ENCODE data around the gene TGFBR3.

Gene TGFBR3

DNA sequence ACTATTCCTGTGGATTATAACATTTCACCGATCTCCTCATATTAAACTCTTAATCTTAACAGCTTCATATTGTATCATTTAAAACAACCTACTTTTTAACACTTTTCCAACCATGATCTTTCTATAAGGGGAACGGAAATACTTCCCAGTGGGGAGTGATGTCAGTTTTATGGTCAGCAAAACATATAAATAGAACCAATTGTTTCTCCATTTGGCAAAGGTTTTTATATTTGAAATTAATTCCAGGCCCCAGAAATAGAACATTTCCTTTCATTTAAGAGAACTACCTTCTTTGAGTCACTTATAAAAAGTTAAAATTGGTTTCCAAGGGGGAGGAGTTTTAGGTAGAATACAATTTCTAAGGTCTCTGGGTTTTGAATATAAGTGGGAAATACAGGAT is 189.6 kb downstream of the TGFBR3 start:
- no peak for FAIRE-seq
- no peak for DNase-seq (ENCODE audit: insufficient read length)
- TF ChIP-seq POLR2A (IDR thresholded peaks at IDR 0.05; ENCODE audit: low read depth, low read length) (no peak), TAF1 (IDR thresholded peaks at IDR 0.05; ENCODE audit: borderline replicate concordance, low read depth, low read length) (no peak), POLR2AphosphoS5 (IDR thresholded peaks at IDR 0.05; ENCODE audit: low read depth, low read length) (no peak)

DNA sequence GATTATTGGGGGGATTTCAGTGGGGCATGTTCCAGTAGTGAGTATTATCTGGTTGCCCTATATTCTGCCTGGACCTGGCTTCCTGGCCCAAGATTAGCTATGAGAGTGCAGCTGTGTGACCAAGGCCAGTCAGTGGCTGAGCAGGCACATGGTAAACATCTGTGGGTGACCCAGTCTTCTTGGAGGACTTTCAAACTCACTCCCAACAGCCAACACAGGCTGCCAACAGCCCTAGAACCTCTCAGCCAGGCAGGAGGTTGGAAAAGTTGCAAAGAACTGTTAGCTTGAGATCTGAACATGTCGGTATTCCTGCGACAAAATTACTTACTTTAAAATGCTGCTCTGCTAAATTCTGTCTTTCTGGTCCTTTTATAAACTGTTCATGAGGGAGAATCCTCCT is 192.4 kb downstream of the TGFBR3 start:
- TF ChIP-seq POLR2AphosphoS5 (IDR thresholded peaks at IDR 0.05; ENCODE audit: low read depth, low read length): no peak
- TF ChIP-seq POLR2A (IDR thresholded peaks at IDR 0.05; ENCODE audit: low read depth, low read length): no peak
- no peak for TF ChIP-seq TAF1 (IDR thresholded peaks at IDR 0.05; ENCODE audit: borderline replicate concordance, low read depth, low read length)
- no peak for FAIRE-seq
- no peak for DNase-seq (ENCODE audit: insufficient read length)

DNA sequence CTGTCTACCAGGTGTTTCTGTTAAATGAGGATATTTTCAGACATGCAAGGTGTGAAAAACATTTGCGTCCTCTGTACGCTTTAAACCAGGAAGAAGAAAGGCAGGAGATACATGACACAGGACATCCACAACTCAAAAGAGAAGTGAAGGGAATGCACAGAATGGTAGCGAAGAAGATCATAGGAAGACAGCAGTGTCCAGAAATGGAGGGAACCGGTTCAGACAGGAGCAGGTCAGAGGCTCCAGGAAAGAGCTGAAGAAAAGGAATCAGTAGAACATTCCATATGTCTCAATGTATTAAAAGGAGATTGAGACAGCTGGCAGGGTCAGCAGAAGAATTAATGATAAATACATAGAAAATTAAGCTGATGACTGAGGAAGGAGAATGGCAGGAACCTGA is 194.4 kb downstream of the TGFBR3 start:
- no peak for DNase-seq (ENCODE audit: insufficient read length)
- FAIRE-seq: no peak
- TF ChIP-seq POLR2AphosphoS5 (IDR thresholded peaks at IDR 0.05; ENCODE audit: low read depth, low read length): no peak
- no peak for TF ChIP-seq POLR2A (IDR thresholded peaks at IDR 0.05; ENCODE audit: low read depth, low read length)

DNA sequence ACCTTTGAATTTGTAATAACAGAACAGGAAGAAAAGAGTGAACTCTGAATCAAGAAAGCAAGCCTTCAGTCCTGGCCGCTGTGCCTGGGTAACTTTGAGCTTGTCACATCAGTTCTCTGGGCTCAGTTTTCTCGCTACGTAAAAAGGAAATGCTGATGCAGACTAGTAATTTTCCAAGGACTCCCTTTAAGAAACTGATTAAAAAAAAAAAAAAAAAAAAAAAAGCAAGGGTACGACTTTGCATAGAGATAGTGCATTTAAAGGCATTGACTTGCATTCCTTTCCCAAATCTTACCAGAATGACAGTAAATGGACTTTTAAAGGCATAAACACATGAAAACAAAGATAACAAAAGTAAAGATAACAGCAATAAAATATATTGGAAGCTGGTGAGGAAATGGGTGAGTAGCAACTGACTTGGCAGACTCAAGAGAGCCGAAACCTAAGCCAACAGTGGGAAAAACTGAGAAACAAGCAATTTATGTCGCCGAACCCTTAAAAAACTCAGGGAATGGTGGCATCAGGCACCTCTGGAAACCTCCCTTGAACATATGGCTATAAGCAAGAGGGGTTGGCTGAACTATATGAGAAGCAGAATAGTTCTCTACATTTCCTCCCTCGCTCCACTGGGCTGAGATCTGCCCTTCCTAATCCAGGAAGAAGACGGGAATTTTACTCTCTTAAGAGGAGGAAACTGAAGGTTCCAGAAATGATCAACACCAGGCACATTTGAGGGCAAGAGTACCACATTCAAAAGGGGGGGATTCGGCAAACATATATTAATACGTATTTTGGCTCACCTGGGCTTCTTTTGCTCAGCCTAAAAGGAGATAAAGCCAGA is 196.1 kb downstream of the TGFBR3 start:
- no peak for DNase-seq (ENCODE audit: insufficient read length)
- no peak for TF ChIP-seq POLR2AphosphoS5 (IDR thresholded peaks at IDR 0.05; ENCODE audit: low read depth, low read length)
- TF ChIP-seq TAF1 (IDR thresholded peaks at IDR 0.05; ENCODE audit: borderline replicate concordance, low read depth, low read length): no peak
- no peak for TF ChIP-seq POLR2A (IDR thresholded peaks at IDR 0.05; ENCODE audit: low read depth, low read length)
- no peak for FAIRE-seq

DNA sequence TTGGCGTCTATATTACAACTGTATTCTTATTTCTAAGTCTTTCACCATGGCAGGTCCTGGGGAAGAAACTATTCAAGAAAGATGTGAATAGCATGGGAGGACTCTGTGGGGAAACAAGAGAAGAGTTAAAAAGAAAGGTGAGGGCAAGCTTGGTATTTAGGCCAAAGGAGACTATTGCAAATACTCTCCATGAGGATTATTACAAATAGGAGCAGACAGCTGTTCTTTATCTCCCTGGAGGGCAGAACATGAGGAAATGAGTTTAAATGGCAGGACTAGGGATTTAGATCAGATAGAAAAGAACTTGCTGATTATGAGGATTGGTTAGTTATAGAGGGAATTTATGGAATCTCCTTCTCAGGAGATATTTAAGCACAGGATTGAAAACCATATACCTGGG is 198.5 kb downstream of the TGFBR3 start:
- no peak for DNase-seq (ENCODE audit: insufficient read length)
- FAIRE-seq: no peak
- TF ChIP-seq POLR2AphosphoS5 (IDR thresholded peaks at IDR 0.05; ENCODE audit: low read depth, low read length) (no peak), TAF1 (IDR thresholded peaks at IDR 0.05; ENCODE audit: borderline replicate concordance, low read depth, low read length) (no peak), POLR2A (IDR thresholded peaks at IDR 0.05; ENCODE audit: low read depth, low read length) (no peak)

DNA sequence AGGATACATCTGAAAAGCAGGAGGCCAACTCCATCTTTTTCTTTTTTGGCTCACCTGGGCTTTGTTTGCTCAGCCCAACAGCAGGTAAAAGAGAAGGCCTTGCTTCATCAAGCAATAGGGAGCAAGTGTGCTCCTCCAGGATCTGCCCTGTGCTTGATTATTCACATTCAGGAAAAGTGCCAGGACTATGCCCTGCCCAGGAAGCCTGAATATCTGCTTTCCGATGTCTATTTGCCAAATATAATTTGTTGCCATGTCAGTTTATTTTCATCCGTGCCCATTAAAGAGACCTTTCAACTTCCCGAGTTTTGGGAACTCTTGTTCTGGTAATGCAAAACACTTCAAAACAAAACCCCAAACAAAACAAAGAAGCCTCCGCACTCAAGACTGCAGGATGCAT is 200.0 kb downstream of the TGFBR3 start:
- no peak for DNase-seq (ENCODE audit: insufficient read length)
- no peak for FAIRE-seq
- TF ChIP-seq POLR2A (IDR thresholded peaks at IDR 0.05; ENCODE audit: low read depth, low read length) (no peak), POLR2AphosphoS5 (IDR thresholded peaks at IDR 0.05; ENCODE audit: low read depth, low read length) (no peak), TAF1 (IDR thresholded peaks at IDR 0.05; ENCODE audit: borderline replicate concordance, low read depth, low read length) (no peak)

DNA sequence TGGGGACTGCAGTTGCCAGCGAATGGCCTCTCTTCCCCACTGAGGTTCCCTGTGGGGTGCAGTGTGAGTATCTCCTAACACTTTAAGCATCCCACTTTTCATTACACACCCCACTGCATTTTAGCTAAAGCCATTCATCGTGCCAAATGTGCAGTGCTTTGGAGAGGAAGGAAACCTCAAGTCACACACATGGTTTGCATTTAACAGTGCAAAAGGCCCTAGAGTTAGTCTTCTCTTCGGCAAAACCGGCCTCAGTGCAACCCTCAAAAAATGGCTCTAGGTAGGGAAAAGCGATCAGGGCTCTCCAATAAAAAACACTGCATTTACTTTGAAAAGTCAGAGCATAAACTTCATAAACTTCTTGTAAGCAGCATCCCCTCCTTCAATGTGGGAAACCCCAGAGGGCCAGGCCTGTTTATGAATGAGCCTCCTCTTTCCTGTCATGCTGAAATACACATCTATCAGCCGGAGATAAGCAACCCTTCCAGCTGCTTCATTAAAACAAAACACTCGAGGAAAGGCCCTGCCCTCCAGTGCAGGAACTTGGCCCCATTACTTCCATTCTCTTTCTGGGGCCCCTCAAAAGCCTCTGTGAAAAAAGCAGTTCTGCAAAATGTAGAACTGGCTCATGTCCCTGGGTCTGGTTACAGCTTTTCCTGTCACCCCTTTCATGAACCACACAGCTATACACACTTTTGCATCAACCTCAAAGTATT is 201.3 kb downstream of the TGFBR3 start:
- DNase-seq (ENCODE audit: insufficient read length): no peak
- peak; percentile 33 for FAIRE-seq
- TF ChIP-seq POLR2A (IDR thresholded peaks at IDR 0.05; ENCODE audit: low read depth, low read length) (no peak), TAF1 (IDR thresholded peaks at IDR 0.05; ENCODE audit: borderline replicate concordance, low read depth, low read length) (no peak), POLR2AphosphoS5 (IDR thresholded peaks at IDR 0.05; ENCODE audit: low read depth, low read length) (no peak)

DNA sequence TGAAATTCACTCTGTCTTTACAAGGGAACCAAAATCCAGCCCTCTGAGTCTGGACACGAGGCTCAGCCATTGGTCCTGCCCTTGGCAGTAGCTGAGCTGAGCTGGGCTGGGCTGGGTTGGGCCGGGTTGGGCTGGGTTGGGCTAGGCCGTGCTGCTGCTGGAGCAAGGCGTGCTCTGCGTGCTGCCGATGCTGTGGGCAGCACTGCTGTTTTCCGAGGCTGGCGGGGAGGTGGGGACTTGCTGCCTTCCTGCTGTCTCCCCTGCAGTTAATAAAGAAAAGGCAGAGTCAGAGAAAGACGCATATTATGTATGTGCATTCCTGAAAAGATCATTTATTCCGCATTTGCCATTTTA is 202.4 kb downstream of the TGFBR3 start:
- DNase-seq (ENCODE audit: insufficient read length): no peak
- no peak for TF ChIP-seq TAF1 (IDR thresholded peaks at IDR 0.05; ENCODE audit: borderline replicate concordance, low read depth, low read length)

DNA sequence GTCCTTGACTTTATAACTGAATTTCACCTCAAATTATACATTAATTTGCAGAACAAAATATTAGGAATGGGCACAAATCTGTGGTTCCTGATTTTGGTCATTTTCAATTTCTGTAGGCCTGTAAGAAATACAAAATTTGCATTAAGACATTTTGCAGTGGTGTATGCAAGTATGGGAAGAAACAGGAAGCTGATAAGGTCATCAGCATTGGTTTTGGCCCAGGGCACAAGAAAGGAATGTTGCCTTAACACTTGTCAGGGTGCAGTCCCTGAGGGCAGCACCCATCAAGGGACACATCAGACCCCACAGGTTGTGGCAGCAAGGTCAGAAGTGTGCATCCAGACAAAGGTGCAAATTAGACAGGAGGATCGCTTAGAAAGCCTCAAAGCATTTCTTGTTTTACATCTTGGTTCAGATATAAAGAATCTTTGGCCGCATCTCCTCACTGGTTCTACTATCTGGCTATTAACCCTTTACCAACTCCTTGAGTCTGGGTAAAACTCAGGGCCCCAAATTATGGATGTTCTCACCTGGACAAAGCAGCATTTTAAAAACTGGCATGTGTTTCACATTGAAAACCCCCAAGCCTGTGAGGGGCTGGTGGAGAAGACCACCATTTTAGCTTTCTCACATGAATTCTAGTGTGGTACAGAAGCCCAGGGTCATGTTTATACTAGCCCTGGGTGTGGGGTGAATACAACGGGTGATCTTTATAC is 202.9 kb downstream of the TGFBR3 start:
- FAIRE-seq (peak; percentile 67), DNase-seq (ENCODE audit: insufficient read length) (no peak)
- no peak for TF ChIP-seq POLR2A (IDR thresholded peaks at IDR 0.05; ENCODE audit: low read depth, low read length)
- no peak for TF ChIP-seq POLR2AphosphoS5 (IDR thresholded peaks at IDR 0.05; ENCODE audit: low read depth, low read length)
- no peak for TF ChIP-seq TAF1 (IDR thresholded peaks at IDR 0.05; ENCODE audit: borderline replicate concordance, low read depth, low read length)

More for the DNA sequence above, 202.4 kb downstream of the TGFBR3 start:
- FAIRE-seq: no peak

DNA sequence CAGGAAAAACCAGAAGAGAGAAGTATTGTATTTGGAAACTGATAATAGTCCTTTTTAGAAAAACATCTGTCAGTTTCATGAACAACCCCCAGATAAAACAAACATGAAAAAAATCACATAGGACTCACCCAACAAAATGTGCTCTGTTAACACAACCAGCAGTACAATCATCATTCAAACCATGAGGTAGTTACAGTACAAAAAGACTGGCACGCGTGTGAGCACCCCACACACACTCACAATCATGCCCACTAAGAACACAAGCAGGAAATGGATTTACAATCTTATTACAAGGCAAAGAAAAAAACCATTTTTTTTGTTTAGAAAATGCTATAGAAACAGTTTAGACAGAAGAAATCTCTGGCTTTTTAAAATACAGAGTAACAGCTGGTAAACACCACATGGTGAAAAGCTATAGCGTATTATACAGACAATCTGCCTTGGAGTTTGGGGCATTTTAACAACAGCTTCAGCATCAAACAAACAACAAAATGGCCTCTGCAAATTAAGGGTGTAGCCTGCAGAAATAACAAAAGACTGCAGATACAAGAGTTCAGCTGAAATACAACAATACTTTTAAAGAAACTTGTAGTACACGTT is 205.3 kb downstream of the TGFBR3 start:
- DNase-seq (ENCODE audit: insufficient read length) (no peak), FAIRE-seq (peak; percentile 42)
- TF ChIP-seq TAF1 (IDR thresholded peaks at IDR 0.05; ENCODE audit: borderline replicate concordance, low read depth, low read length) (no peak), POLR2A (IDR thresholded peaks at IDR 0.05; ENCODE audit: low read depth, low read length) (no peak), POLR2AphosphoS5 (IDR thresholded peaks at IDR 0.05; ENCODE audit: low read depth, low read length) (no peak)

DNA sequence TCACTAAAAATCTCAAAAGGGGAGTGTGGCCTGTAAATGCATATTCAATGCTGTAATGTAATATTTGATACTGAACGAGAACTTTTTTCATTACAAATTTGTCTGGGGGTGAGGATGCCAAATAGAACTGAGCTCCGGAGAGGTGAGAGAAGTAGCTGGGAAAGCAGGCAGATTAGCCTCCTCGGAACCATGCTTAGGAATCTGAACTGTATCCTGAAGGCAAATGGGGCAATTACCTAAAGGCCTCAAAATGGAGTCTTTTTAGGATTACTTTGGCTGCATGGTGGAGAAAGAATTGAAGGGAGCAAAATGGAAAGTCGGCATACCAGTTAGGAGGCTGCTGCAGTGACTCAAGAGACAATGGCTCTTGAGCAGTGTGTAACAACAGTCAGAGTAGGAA is 206.5 kb downstream of the TGFBR3 start:
- TF ChIP-seq POLR2AphosphoS5 (IDR thresholded peaks at IDR 0.05; ENCODE audit: low read depth, low read length): no peak
- no peak for TF ChIP-seq POLR2A (IDR thresholded peaks at IDR 0.05; ENCODE audit: low read depth, low read length)
- TF ChIP-seq TAF1 (IDR thresholded peaks at IDR 0.05; ENCODE audit: borderline replicate concordance, low read depth, low read length): no peak
- DNase-seq (ENCODE audit: insufficient read length) (no peak), FAIRE-seq (no peak)
